HepG2 (cell line): Measurements from ENCODE around the gene MAGEA2B.

Experiments
- EP300 ChIP-seq, 3 experiments: sonication (generic) in 1 of 3; formaldehyde crosslinking in 1 of 3; IDR thresholded peaks; 2 replicates each; pipeline versions ENCODE4 v1.5.1 to v1.6.1; 2011 to 2020; ENCODE audit warnings: low read depth in 2 of 3, low read length in 2 of 3, borderline replicate concordance in 1 of 3, improper control_type of control experiment in 1 of 3, mild to moderate bottlenecking in 1 of 3, missing genetic modification reagents in 1 of 3, moderate library complexity in 1 of 3
- MAFG ChIP-seq: sonication (generic); formaldehyde crosslinking; IDR thresholded peaks from 2 replicates; pipeline ENCODE4 v1.5.1; 2020; ENCODE audit warnings: mild to moderate bottlenecking, missing genetic modification reagents
- MYNN ChIP-seq: sonication (generic); formaldehyde crosslinking; IDR thresholded peaks from 2 replicates; pipeline ENCODE4 v1.4.0; 2020; ENCODE audit warnings: mild to moderate bottlenecking, low read depth, missing genetic modification reagents
- SMARCC2 ChIP-seq: fragments of 450-650 bp; IDR thresholded peaks from 2 replicates; pipeline ENCODE4 v1.6.1; 2017; ENCODE audit warnings: antibody characterized with exemption, mild to moderate bottlenecking
- TOE1 ChIP-seq: sonication (generic); formaldehyde crosslinking; IDR thresholded peaks from 2 replicates; pipeline ENCODE4 v1.4.0; 2020; ENCODE audit warnings: mild to moderate bottlenecking, missing genetic modification reagents
- ZBTB1 ChIP-seq: sonication (generic); formaldehyde crosslinking; IDR thresholded peaks from 2 replicates; pipeline ENCODE4 v1.4.0; 2020; ENCODE audit warnings: missing genetic modification reagents, borderline replicate concordance
- ZNF121 ChIP-seq: sonication (generic); formaldehyde crosslinking; IDR thresholded peaks from 2 replicates; pipeline ENCODE4 v1.5.0; 2020; ENCODE audit warnings: mild to moderate bottlenecking, missing genetic modification reagents
- ZNF431 ChIP-seq: sonication (generic); formaldehyde crosslinking; IDR thresholded peaks from 2 replicates; pipeline ENCODE4 v1.9.0; 2022; ENCODE audit warnings: missing genetic modification reagents, low read depth, mild to moderate bottlenecking, borderline replicate concordance
- ZNF674 ChIP-seq: sonication (generic); formaldehyde crosslinking; IDR thresholded peaks from 2 replicates; pipeline ENCODE4 v1.5.0; 2020; ENCODE audit warnings: low read depth, mild to moderate bottlenecking, missing genetic modification reagents
- TF ChIP-seq, protein P1 (sequence below): sonication (generic); formaldehyde crosslinking; IDR thresholded peaks from 2 replicates; pipeline ENCODE4 v1.4.0; 2020; ENCODE audit warnings: missing genetic modification reagents
- TF ChIP-seq, protein P2 (sequence below): sonication (generic); formaldehyde crosslinking; IDR thresholded peaks from 2 replicates; pipeline ENCODE4 v1.4.0; 2020; ENCODE audit warnings: missing genetic modification reagents
- TF ChIP-seq, protein P3 (sequence below): sonication (generic); formaldehyde crosslinking; IDR thresholded peaks from 2 replicates; pipeline ENCODE4 v1.4.0; 2020; ENCODE audit warnings: missing genetic modification reagents, borderline replicate concordance
- TF ChIP-seq, protein P4 (sequence below): sonication (generic); formaldehyde crosslinking; IDR thresholded peaks from 2 replicates; pipeline ENCODE4 v1.5.0; 2020; ENCODE audit warnings: mild to moderate bottlenecking, missing genetic modification reagents, moderate library complexity

DNA sequence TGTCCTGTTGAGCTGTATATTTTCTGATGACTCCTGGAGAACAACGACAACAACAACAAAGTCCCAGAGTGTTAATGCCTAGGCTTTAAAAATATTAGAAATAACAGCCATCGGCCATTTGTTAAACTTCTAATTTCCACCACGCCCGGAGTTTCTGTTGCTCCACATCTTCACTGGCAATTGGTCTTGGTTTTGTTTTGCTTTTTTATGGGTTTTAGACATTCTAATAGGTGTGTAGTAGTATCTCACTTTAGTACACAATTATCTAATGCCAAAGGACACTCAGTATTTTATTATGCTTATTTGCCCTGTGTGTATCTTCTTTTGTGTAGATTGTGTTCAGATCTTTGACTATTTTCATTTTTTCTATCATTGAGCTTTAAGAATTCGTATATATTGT lies 24.1 kb downstream of the MAGEA2B start:
- TF ChIP-seq, protein P1, sequence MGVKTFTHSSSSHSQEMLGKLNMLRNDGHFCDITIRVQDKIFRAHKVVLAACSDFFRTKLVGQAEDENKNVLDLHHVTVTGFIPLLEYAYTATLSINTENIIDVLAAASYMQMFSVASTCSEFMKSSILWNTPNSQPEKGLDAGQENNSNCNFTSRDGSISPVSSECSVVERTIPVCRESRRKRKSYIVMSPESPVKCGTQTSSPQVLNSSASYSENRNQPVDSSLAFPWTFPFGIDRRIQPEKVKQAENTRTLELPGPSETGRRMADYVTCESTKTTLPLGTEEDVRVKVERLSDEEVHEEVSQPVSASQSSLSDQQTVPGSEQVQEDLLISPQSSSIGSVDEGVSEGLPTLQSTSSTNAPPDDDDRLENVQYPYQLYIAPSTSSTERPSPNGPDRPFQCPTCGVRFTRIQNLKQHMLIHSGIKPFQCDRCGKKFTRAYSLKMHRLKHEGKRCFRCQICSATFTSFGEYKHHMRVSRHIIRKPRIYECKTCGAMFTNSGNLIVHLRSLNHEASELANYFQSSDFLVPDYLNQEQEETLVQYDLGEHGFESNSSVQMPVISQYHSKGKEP = no peak
- TF ChIP-seq, protein P2, sequence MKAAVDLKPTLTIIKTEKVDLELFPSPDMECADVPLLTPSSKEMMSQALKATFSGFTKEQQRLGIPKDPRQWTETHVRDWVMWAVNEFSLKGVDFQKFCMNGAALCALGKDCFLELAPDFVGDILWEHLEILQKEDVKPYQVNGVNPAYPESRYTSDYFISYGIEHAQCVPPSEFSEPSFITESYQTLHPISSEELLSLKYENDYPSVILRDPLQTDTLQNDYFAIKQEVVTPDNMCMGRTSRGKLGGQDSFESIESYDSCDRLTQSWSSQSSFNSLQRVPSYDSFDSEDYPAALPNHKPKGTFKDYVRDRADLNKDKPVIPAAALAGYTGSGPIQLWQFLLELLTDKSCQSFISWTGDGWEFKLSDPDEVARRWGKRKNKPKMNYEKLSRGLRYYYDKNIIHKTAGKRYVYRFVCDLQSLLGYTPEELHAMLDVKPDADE (CRISPR knock-in tag) = no peak
- TF ChIP-seq TOE1 (CRISPR knock-in tag) (no peak), ZNF121 (CRISPR knock-in tag) (no peak), SMARCC2 (no peak), ZBTB1 (CRISPR knock-in tag) (no peak), ZNF674 (CRISPR knock-in tag) (no peak), MAFG (no peak), ZNF431 (CRISPR knock-in tag) (no peak), EP300 (IDR thresholded peaks at IDR 0.05; ENCODE audit: low read depth in 2 of 2, low read length in 2 of 2) (no peak), EP300 (CRISPR knock-in tag; IDR thresholded peaks at IDR 0.05; ENCODE audit: borderline replicate concordance) (no peak), MYNN (CRISPR knock-in tag) (no peak)
- TF ChIP-seq, protein P3, sequence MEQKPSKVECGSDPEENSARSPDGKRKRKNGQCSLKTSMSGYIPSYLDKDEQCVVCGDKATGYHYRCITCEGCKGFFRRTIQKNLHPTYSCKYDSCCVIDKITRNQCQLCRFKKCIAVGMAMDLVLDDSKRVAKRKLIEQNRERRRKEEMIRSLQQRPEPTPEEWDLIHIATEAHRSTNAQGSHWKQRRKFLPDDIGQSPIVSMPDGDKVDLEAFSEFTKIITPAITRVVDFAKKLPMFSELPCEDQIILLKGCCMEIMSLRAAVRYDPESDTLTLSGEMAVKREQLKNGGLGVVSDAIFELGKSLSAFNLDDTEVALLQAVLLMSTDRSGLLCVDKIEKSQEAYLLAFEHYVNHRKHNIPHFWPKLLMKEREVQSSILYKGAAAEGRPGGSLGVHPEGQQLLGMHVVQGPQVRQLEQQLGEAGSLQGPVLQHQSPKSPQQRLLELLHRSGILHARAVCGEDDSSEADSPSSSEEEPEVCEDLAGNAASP (CRISPR knock-in tag) = no peak
- TF ChIP-seq, protein P4, sequence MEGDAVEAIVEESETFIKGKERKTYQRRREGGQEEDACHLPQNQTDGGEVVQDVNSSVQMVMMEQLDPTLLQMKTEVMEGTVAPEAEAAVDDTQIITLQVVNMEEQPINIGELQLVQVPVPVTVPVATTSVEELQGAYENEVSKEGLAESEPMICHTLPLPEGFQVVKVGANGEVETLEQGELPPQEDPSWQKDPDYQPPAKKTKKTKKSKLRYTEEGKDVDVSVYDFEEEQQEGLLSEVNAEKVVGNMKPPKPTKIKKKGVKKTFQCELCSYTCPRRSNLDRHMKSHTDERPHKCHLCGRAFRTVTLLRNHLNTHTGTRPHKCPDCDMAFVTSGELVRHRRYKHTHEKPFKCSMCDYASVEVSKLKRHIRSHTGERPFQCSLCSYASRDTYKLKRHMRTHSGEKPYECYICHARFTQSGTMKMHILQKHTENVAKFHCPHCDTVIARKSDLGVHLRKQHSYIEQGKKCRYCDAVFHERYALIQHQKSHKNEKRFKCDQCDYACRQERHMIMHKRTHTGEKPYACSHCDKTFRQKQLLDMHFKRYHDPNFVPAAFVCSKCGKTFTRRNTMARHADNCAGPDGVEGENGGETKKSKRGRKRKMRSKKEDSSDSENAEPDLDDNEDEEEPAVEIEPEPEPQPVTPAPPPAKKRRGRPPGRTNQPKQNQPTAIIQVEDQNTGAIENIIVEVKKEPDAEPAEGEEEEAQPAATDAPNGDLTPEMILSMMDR (CRISPR knock-in tag) = no peak
